Fibroblast of skin of scalp (primary cell): Measurements from ENCODE around the gene LSP1.
"Not testable (repeated sequence)": the region's sequence is repeated elsewhere in the genome, so short reads cannot be mapped to it uniquely, and the experiment has no call there.

Experiments used
- DNase-seq: peaks from one replicate; pipeline ENCODE4 v3.0.0-alpha.2; 2013

The LSP1 gene

GRCh38 chr11:1877211-1878136 lies 24.6 kb downstream of the LSP1 start:
- DNase-seq, result peak; percentile 54

- DNase-seq, result no peak
Measured at GRCh38 chr11:1878137-1879031, 25.5 kb downstream of the LSP1 start.

GRCh38 chr11:1879342-1879940 lies 26.6 kb downstream of the LSP1 start:
- DNase-seq, result no peak

GRCh38 chr11:1879941-1880720 lies 27.2 kb downstream of the LSP1 start:
- peak; percentile 53 for DNase-seq

GRCh38 chr11:1880746-1881441 lies 28.0 kb downstream of the LSP1 start:
- DNase-seq, result peak; percentile 7

- DNase-seq, result peak; percentile 10
Measured at GRCh38 chr11:1881442-1882264, 28.8 kb downstream of the LSP1 start.

- peak; percentile 74 for DNase-seq
Measured at GRCh38 chr11:1882265-1883238, 29.7 kb downstream of the LSP1 start.

GRCh38 chr11:1883346-1884302 lies 30.7 kb downstream of the LSP1 start:
- DNase-seq, result no peak

- no peak for DNase-seq
Measured at GRCh38 chr11:1884303-1884700, 31.4 kb downstream of the LSP1 start.

- not testable (repeated sequence) for DNase-seq
Measured at GRCh38 chr11:1886551-1886950, 33.7 kb downstream of the LSP1 start.

- DNase-seq, result no peak
Measured at GRCh38 chr11:1887451-1888346, 34.8 kb downstream of the LSP1 start.

- DNase-seq, result no peak
Measured at GRCh38 chr11:1888347-1888753, 35.5 kb downstream of the LSP1 start.

- DNase-seq, result no peak
Measured at GRCh38 chr11:1888811-1889210, 35.9 kb downstream of the LSP1 start.

- DNase-seq, result no peak
Measured at GRCh38 chr11:1889224-1889930, 36.5 kb downstream of the LSP1 start.

- DNase-seq, result no peak
Measured at GRCh38 chr11:1889941-1890855, 37.3 kb downstream of the LSP1 start.
